Upper lobe of right lung (tissue), 1 donor: ENCODE data around the gene ZNF175. TPM values are rescaled to one million over a fixed set of nuclear protein-coding genes. Genes with fewer than 3 reads are reported as not detected.
A peak's percentile ranks its signal among the peaks of the same experiment; 100 is the strongest.

Experiments used
- ATAC-seq: fragments of 200-7000 bp; cut with Tn5 transposase; one replicate; pipeline ENCODE4 v1.9.1; 2020; ENCODE audit warnings: mild to moderate bottlenecking, moderate library complexity
- DNase-seq: peaks from one replicate; pipeline ENCODE4 v3.0.0-alpha.2; 2020
- H3K27ac ChIP-seq: fragments of 200-600 bp; one replicate; pipeline ENCODE4 v1.8.0; 2022
- H3K27me3 ChIP-seq: fragments of 200-600 bp; one replicate; pipeline ENCODE4 v1.8.0; 2022; ENCODE audit warnings: mild to moderate bottlenecking
- H3K36me3 ChIP-seq: fragments of 200-600 bp; one replicate; pipeline ENCODE4 v1.8.0; 2022
- H3K4me1 ChIP-seq: fragments of 200-600 bp; one replicate; pipeline ENCODE4 v1.8.0; 2022
- H3K4me3 ChIP-seq: fragments of 200-600 bp; one replicate; pipeline ENCODE4 v1.8.0; 2022; ENCODE audit warnings: mild to moderate bottlenecking
- H3K9me3 ChIP-seq: fragments of 200-600 bp; one replicate; pipeline ENCODE4 v1.8.0; 2022
- CTCF ChIP-seq: fragments of 200-600 bp; IDR thresholded peaks from one replicate; pipeline ENCODE4 v1.8.0; 2022; ENCODE audit warnings: antibody characterized with exemption
- intact Hi-C: fragments of 100-400 bp; cut with DNase I; formaldehyde crosslinking; loops from one replicate; pipeline ENCODE4 v1.11.0; 2022
- long read RNA-seq: library from polyadenylated mRNA; unstranded; transcript quantifications from one replicate; pipeline ENCODE4 v2.0.0, GENCODE V29; 2021
- total RNA-seq: library from RNA; stranded (reverse); fragmentation: NEBNext Ultra II Directional; extraction: Animal tissue kit (Norgen Biotek cat#: 25700); gene quantifications from one replicate; pipeline ENCODE4 v1.2.1, GENCODE V29; 2021
- donor health status: DM: no; HTN: yes; CAD: no; lungs with severe emphysema.

The ZNF175 gene
- total RNA-seq = 13.8 TPM
- long read RNA-seq, full-length matches to known transcripts = 4 of 7 reads
- long read RNA-seq, partial matches to known transcripts = 0 of 7 reads
- long read RNA-seq, other reads (novel, unspliced or antisense) = 3 of 7 reads

- Histone ChIP-seq H3K4me3 (peak within 1 kb of the TSS; percentile 74), H3K27me3 (no peaks in the 10 kb centered on the region), H3K4me1 (peaks cover 18% of the 10 kb centered on the region), H3K36me3 (peaks cover 24% of the 10 kb centered on the region), H3K27ac (peak within 1 kb of the TSS; percentile 56), H3K9me3 (no peaks in the 10 kb centered on the region)
- ATAC-seq (peak; percentile 99), DNase-seq (peak; percentile 95)
- intact Hi-C loops = no loop called here
- no peak for TF ChIP-seq CTCF
Observed at GRCh38 chr19:51570962-51571575, at the start of gene ZNF175. TSS of gene ZNF175 (plus strand) at chr19:51571283. CDS start at chr19:51573330, 2,047 bp downstream.

GRCh38 chr19:51521357-51521756 is 49.7 kb upstream of the ZNF175 start:
- H3K27ac ChIP-seq = no peak overlapping the region
- peaks cover 21% of the 10 kb centered on the region for H3K27me3 ChIP-seq
- H3K9me3 ChIP-seq = no peaks in the 10 kb centered on the region
- intact Hi-C loops = no loop called here
- no peaks in the 10 kb centered on the region for H3K4me1 ChIP-seq
- DNase-seq = no peak
- no peak for ATAC-seq
- no peak for TF ChIP-seq CTCF
- H3K4me3 ChIP-seq = no peak overlapping the region
- no peaks in the 10 kb centered on the region for H3K36me3 ChIP-seq

GRCh38 chr19:51521781-51522180 is 49.3 kb upstream of the ZNF175 start:
- H3K4me3 ChIP-seq = no peak overlapping the region
- intact Hi-C loops = no loop called here
- no peaks in the 10 kb centered on the region for H3K9me3 ChIP-seq
- H3K27ac ChIP-seq = no peak overlapping the region
- ATAC-seq = no peak
- no peaks in the 10 kb centered on the region for H3K36me3 ChIP-seq
- no peak for TF ChIP-seq CTCF
- DNase-seq = no peak
- H3K4me1 ChIP-seq = no peaks in the 10 kb centered on the region
- H3K27me3 ChIP-seq = peaks cover 21% of the 10 kb centered on the region

GRCh38 chr19:51524666-51525264 is 46.3 kb upstream of the ZNF175 start:
- Histone ChIP-seq H3K4me1 (no peaks in the 10 kb centered on the region), H3K4me3 (no peak overlapping the region), H3K9me3 (no peaks in the 10 kb centered on the region), H3K27ac (no peak overlapping the region), H3K27me3 (peaks cover 18% of the 10 kb centered on the region), H3K36me3 (no peaks in the 10 kb centered on the region)
- intact Hi-C loops = no loop called here
- DNase-seq = no peak
- TF ChIP-seq CTCF = no peak
- ATAC-seq = no peak

- Histone ChIP-seq H3K4me3 (no peak overlapping the region), H3K36me3 (no peaks in the 10 kb centered on the region), H3K9me3 (no peaks in the 10 kb centered on the region), H3K27me3 (peaks cover 12% of the 10 kb centered on the region), H3K4me1 (no peaks in the 10 kb centered on the region), H3K27ac (no peak overlapping the region)
- intact Hi-C loops = no loop called here
- no peak for TF ChIP-seq CTCF
- ATAC-seq = no peak
- no peak for DNase-seq
Observed at GRCh38 chr19:51525651-51526050, 45.4 kb upstream of the ZNF175 start.
